Measurements from ENCODE around the gene MTCL1. TPM values are rescaled to one million over a fixed set of nuclear protein-coding genes. Genes with fewer than 3 reads are reported as not detected.
A peak's percentile ranks its signal among the peaks of the same experiment; 100 is the strongest.

Gene MTCL1
- total and polyA plus RNA-seq, 12 donors, result 0.43 to 12.5 (median 2.1) TPM

GRCh38 chr18:8702668-8703067, 2.7 kb upstream of the MTCL1 start:
- Histone ChIP-seq H3K4me3 (no peak overlapping the region), H3K27me3 (no peaks in the 10 kb centered on the region), H3K36me3 (replicated peaks in 1 of 2) (no peaks in the 10 kb centered on the region), H3K4me1 (replicated peaks in 1 of 2) (peaks cover 9 to 18% of the 10 kb centered on the region in 2 donors), H3K27ac (no peak overlapping the region), H3K9me3 (replicated peaks in 1 of 3) (no peaks in the 10 kb centered on the region)
- peak in 1 of 7 donors; percentile 10 for DNase-seq
- no peak for TF ChIP-seq CTCF (IDR thresholded peaks at IDR 0.05)
- TF ChIP-seq POLR2A (IDR thresholded peaks at IDR 0.05), result no peak
- intact Hi-C loops (cut with DNase I), result loop anchor here in 1 of 2 donors (10.0 kb wide), 1 partner anchor 352 kb away; no protein-coding TSS in a partner anchor

GRCh38 chr18:8703092-8703709, 2.2 kb upstream of the MTCL1 start:
- no peaks in the 10 kb centered on the region for H3K27me3 ChIP-seq
- H3K4me1 ChIP-seq (replicated peaks in 1 of 2), result peaks cover 9 to 18% of the 10 kb centered on the region in 2 donors
- TF ChIP-seq POLR2A (IDR thresholded peaks at IDR 0.05) (no peak), CTCF (IDR thresholded peaks at IDR 0.05) (no peak)
- intact Hi-C loops (cut with DNase I), result loop anchor here in 1 of 2 donors (10.0 kb wide), 1 partner anchor 352 kb away; no protein-coding TSS in a partner anchor
- H3K9me3 ChIP-seq (replicated peaks in 1 of 3), result no peaks in the 10 kb centered on the region
- H3K4me3 ChIP-seq, result no peak overlapping the region
- 29 to 50% (median 31%) methylated on average over 9 to 25 of the region's 25 CpGs for WGBS, 4 donors
- H3K36me3 ChIP-seq (replicated peaks in 1 of 2), result no peaks in the 10 kb centered on the region
- H3K27ac ChIP-seq, result no peak overlapping the region
- DNase-seq, result no peak

DNA sequence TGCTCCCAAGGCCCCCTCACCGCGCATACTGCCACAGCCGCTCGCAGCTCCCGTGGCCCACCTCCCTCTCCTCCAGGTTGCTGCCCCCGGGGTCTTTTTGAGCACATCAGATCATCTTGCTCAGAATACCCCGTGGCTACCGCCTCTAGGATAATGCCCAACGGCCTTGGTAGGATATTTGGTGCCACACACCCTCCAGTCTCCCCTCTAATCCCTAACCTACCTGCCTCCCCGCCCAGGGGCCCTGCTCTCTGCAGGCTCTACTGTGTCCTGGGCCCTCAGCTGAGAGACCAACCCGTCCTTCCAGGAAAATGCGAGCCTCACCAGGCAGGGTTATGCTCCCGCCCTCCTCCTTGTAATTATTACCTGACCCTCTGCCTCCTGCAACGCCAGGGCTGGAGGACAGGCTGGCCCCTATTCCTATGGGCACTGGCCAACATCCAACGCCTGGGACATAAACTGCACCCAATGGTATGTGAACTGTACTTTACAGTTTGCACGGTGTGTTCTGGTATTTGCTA, 1.5 kb upstream of the MTCL1 start:
- DNase-seq, result no peak
- no peak overlapping the region for H3K27ac ChIP-seq
- no peak overlapping the region for H3K4me3 ChIP-seq
- H3K4me1 ChIP-seq (replicated peaks in 1 of 2), result peaks cover 9 to 18% of the 10 kb centered on the region in 2 donors
- intact Hi-C loops (cut with DNase I), result loop anchor here in 1 of 2 donors (10.0 kb wide), 1 partner anchor 351 kb away; no protein-coding TSS in a partner anchor
- H3K36me3 ChIP-seq (replicated peaks in 1 of 2), result no peaks in the 10 kb centered on the region
- TF ChIP-seq CTCF (IDR thresholded peaks at IDR 0.05) (no peak), POLR2A (IDR thresholded peaks at IDR 0.05) (no peak)
- H3K27me3 ChIP-seq, result peaks cover 4% of the 10 kb centered on the region
- 48 to 54% (median 50%) methylated on average over 15 to 16 of the region's 16 CpGs for WGBS, 4 donors
- H3K9me3 ChIP-seq (replicated peaks in 1 of 3), result no peaks in the 10 kb centered on the region

DNA sequence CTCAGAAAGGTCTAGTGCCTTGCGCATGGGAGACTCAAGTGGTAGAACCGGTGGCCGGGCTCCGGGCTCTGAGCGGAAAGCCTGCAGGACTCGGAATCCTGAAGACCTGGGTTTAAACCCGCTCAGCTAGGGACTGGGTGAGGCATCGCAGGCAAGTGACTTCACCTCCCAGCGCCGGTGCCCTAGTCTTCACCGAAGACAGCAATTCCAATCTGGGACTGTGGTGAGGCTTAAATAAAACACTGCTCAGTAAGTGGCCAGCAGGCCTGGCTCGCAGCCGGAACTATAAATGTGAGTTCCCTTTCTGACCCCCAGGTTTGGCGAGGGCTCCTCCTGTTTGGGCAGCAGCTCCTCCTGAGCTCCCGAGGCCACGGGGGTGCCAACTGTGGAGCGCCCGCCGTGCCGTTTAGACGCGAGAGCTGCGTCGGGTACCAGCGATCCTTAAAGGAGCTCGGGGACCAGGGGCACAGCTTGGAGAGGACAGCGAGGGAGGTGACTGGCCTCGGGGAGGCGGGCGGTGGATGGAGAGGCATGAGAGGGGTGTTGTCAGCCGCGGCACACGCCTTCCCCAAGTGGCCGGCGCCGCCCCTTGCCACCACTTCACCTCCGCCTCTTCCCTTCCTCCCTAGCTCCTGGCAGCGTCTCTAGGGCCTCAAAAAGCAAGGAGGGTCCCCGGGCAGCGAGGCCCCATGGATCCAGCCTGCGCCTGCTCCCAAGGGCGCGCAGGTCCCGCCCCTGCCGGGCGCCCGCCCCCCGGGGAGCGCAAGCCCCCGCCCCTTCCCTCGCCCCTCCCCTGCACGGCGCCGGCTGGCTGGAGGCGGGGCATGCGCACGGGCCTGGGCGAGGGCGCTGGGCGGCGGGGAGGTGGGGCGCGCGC, 757 bp upstream of the MTCL1 start:
- DNase-seq, result peak; percentile 66 to 90 (median 80)
- WGBS, 4 donors, result 2 to 12% (median 3%) methylated on average over 7 to 63 of the region's 64 CpGs
- Histone ChIP-seq H3K9me3 (replicated peaks in 1 of 3) (no peaks in the 10 kb centered on the region), H3K27ac (peak overlapping the region in 2 of 5 donors; percentile 69 to 77), H3K27me3 (peaks cover 7% of the 10 kb centered on the region), H3K4me3 (peak overlapping the region in 3 of 4 donors; percentile 15 to 83 (median 38)), H3K4me1 (replicated peaks in 1 of 2) (peaks cover 9 to 18% of the 10 kb centered on the region in 2 donors), H3K36me3 (replicated peaks in 1 of 2) (no peaks in the 10 kb centered on the region)
- TF ChIP-seq POLR2A (IDR thresholded peaks at IDR 0.05) (peak in 1 of 2 donors; percentile 18), CTCF (IDR thresholded peaks at IDR 0.05) (peak in 1 of 6 experiments; percentile 11)
- intact Hi-C loops (cut with DNase I), result loop anchor here in 1 of 2 donors (10.0 kb wide), 1 partner anchor 350 kb away; no protein-coding TSS in a partner anchor

All from adrenal gland (tissue), 12 donors.